ENCODE data around the gene TSC22D2.

Gene TSC22D2

DNA sequence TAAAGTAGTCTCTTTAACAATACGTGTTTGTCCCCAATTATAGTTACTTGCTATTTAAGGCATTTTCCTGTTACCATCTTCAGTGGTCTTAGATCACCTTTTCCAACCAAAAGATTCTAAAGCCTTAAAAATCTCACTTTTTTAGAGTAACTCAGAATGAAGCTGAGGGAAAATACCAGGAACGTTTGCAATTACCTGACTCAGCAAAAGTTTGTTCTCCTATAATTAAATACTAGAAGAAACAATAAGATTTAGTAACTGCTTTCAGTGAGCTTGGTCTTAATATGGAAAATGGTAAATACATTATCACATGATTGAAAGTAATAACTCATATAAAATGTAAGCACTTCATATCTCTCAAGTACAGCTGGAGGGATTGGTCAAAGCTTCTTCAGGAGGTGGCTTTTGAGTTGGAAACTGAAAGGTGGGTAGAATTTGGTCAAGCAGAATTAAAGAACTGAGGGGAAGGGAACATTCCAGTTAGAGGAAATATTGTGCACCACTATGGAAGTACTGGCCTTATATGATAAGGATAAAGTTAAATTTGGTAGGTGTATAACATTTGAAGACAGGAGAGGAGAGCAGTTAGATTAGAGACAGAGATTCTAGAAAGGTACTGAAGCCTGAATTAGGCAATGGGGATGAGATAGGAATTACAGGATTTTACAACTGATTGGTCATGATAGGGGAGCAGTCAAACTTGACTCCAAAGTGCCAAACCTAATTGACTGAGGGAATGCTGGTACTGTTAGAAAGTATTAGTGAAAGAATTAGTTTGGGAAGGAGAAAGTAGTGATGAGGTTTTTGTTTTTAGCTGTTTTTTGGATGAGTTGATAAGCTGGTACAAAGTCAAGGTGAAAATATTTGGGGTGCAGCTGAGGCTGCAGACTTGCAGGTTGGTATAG is 21.9 kb downstream of the TSC22D2 start:
- DNase-seq (ENCODE audit: low read depth): no peak
- no peak overlapping the region for H3K4me3 ChIP-seq (ENCODE audit: low read depth, low read length)
- TF ChIP-seq, protein P1, sequence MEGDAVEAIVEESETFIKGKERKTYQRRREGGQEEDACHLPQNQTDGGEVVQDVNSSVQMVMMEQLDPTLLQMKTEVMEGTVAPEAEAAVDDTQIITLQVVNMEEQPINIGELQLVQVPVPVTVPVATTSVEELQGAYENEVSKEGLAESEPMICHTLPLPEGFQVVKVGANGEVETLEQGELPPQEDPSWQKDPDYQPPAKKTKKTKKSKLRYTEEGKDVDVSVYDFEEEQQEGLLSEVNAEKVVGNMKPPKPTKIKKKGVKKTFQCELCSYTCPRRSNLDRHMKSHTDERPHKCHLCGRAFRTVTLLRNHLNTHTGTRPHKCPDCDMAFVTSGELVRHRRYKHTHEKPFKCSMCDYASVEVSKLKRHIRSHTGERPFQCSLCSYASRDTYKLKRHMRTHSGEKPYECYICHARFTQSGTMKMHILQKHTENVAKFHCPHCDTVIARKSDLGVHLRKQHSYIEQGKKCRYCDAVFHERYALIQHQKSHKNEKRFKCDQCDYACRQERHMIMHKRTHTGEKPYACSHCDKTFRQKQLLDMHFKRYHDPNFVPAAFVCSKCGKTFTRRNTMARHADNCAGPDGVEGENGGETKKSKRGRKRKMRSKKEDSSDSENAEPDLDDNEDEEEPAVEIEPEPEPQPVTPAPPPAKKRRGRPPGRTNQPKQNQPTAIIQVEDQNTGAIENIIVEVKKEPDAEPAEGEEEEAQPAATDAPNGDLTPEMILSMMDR (IDR thresholded peaks at IDR 0.05; ENCODE audit: insufficient read depth, low read depth, low read length, missing control alignments): no peak

DNA sequence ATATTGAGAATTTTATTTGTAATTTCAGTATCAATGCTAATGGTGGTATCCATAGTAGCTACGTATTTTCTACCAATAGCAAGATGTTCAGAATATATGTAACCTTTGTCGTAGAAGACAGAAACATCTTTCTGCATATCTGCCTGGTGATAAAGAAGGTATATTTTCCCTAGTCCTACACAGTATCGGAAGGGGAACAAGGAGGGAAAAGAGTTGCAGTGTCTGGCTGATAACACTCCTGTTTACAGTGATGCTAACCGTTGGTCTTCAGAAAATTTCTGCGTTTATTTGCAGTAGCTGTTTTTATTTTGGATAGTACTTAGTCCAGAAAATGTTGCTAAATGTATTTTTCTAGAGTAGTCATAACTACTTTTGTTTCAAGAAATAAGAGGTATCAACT is 25.2 kb downstream of the TSC22D2 start:
- DNase-seq (ENCODE audit: low read depth): no peak
- TF ChIP-seq, protein P1 (IDR thresholded peaks at IDR 0.05; ENCODE audit: insufficient read depth, low read depth, low read length, missing control alignments): no peak
- H3K4me3 ChIP-seq (ENCODE audit: low read depth, low read length): no peak overlapping the region

DNA sequence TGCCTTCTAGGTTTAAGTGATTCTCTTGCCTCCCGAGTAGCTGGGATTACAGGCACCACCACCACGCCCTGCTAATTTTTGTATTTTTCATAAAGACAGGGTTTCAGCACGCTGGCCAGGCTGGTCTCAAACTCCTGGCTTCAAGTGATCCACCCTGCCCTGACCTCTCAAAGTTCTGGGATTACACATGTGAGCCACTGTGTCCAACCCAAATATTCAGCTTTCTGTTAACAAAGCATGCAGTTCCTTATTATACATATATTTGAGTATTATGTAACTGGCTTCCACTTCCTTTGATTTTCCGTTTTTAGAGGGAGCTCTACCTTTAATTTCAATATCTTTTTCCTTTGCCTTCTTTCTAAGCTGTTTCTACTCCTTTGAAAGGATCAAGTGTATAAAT is 26.1 kb downstream of the TSC22D2 start:
- no peak overlapping the region for H3K4me3 ChIP-seq (ENCODE audit: low read depth, low read length)
- TF ChIP-seq, protein P1 (IDR thresholded peaks at IDR 0.05; ENCODE audit: insufficient read depth, low read depth, low read length, missing control alignments): no peak
- DNase-seq (ENCODE audit: low read depth): no peak

DNA sequence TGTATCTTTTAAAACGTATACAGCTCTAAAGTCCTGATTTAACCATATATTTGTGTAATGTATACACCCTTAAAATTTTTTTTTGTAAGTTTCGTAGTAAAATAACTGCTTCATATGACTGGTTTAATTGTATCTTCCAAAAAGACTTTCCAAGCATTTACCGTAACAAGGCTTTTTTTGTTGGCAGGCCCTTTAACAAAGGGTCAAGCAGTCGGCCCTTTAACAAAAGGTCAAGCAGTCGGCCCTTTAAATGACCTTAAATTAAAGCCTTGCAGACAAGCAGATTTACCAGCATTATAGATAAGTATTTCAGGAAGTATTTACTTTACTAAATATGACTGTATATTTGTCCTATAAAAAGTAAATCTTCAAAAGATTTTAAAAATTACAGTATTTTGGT is 28.1 kb downstream of the TSC22D2 start:
- TF ChIP-seq, protein P1 (IDR thresholded peaks at IDR 0.05; ENCODE audit: insufficient read depth, low read depth, low read length, missing control alignments): no peak
- H3K4me3 ChIP-seq (ENCODE audit: low read depth, low read length): no peak overlapping the region
- DNase-seq (ENCODE audit: low read depth): no peak

DNA sequence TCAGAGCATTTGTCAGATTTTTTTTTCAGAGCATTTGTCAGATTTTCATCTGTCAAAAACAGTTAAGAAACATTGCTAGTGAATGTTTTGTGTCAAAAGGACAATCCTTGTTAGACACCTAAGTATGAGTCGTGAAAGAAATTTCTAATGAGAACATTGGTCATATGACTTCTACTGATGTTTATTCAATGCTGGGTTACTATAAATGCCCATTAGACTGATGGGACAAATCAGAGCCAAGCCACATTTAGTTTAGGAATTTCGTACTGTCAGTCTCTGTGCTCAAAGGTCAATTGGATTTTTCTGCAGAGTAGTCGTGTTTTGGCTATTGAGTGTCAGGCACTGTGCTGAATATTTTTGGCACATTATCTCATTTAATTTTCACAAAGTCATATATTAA is 31.6 kb downstream of the TSC22D2 start:
- TF ChIP-seq, protein P1 (IDR thresholded peaks at IDR 0.05; ENCODE audit: insufficient read depth, low read depth, low read length, missing control alignments): no peak
- H3K4me3 ChIP-seq (ENCODE audit: low read depth, low read length): no peak overlapping the region
- DNase-seq (ENCODE audit: low read depth): no peak

DNA sequence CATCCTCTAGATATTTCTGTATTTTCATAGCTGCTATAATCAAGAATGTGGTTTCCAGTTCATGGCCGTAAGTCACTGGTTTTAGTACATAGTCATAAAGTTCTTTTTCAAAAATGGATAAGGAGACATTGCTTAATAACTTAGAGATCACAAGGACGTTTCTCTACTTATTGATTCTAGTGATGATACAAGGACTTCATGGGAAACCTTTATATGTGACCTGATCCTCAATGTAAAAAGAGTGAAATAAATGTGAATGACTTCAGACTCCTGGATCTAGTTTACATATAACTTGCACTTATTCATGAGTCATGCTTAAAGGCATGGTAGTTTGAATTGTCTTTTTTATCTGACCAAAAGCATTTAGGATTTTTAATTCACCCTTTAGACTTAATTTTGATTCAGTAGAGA is 35.2 kb downstream of the TSC22D2 start:
- no peak for DNase-seq (ENCODE audit: low read depth)
- TF ChIP-seq, protein P1 (IDR thresholded peaks at IDR 0.05; ENCODE audit: insufficient read depth, low read depth, low read length, missing control alignments): no peak
- H3K4me3 ChIP-seq (ENCODE audit: low read depth, low read length): no peak overlapping the region

DNA sequence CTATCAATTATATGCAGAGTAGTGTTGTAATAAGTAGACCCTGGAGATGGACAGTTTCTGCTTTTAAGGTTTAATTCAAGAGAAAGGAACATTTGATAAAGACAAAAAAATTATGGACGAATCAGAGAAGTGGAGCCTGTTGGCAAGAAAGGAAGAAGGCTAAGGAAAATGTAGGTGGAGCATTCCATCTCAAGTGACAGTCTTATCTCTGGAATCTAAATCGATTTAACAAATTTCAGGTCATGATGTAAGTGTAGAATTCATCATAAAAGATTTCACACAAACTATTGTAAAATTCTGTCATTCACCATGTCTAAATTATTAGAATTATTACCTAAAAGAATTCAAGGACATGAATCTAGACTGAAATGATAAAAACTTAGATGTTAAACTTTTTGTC is 36.3 kb downstream of the TSC22D2 start:
- no peak overlapping the region for H3K4me3 ChIP-seq (ENCODE audit: low read depth, low read length)
- DNase-seq (ENCODE audit: low read depth): no peak
- TF ChIP-seq, protein P1 (IDR thresholded peaks at IDR 0.05; ENCODE audit: insufficient read depth, low read depth, low read length, missing control alignments): no peak

All from GM12865 (cell line).